ENCODE data around the gene OR2H2. TPM values are rescaled to one million over a fixed set of nuclear protein-coding genes. Genes with fewer than 3 reads are reported as not detected.
A peak's percentile ranks its signal among the peaks of the same experiment; 100 is the strongest.

OR2H2 gene
- total RNA-seq, 1 donor, result not detected

DNA sequence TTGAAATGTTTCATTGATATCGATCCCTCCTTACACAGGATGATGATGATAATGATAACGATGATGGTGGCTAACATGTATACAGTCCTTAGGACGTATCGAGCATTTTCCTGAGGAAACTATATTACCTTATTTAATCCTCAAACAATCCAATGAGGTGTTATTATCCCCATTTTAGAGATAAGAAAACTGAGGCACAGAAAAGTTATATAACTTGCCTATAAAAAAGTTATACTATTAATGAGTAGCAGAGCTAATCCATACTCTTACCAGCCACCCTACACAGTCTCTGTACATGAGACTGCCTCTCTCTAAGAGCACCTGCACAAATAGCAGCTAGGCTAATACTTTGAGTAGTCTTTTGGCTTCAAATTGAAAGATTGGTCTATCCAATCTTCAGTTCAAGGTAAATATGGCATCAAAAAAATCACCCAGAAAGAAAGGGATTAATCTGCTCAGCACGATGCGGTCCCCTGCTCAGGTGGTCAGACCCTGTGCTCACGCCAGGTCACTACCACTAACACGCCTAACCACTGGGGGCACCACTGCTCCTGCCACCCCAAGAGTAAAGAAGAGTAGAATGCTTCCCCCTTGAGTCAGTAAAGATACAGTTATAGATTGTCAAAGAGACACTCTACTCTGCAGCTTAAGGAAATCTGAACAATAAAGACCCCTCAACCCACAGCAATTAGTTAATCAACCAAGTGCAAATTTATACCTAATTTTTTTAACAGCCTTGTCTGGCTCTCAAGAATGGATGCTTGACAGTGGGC is 33.0 kb downstream of the OR2H2 start:
- H3K4me3 ChIP-seq (ENCODE audit: low read depth, low read length), result no peak overlapping the region
- TF ChIP-seq CTCF (IDR thresholded peaks at IDR 0.05; ENCODE audit: insufficient read depth, low read length), result peak; percentile 21
- no peak for DNase-seq (ENCODE audit: low read depth)

DNA sequence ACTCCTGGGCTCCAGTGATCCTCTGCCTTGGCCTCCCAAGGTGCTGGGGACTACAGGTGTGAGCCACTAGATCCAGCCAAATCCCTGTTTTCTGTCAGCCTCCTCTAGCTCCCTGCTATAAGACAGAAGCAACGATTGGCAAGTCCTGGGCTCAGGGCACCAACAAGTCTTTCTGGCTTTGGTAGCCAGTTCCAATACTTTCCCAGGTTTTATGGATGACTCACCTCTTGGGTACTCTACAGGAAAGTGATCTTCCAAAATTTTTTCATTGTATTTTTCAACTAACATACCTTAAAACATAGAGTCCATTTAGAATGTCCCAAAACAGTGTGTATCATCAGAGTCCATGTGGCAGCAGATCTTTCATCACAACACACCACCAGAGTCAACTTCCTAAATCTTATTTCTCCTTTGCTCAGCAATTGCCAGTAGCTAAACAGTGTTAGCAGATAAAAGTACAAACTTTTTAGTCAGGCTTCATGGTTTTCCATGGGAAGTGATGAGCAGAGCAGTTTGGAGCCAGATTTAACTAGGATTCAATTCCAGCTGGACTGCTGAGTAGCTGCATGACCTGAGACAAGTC is 34.7 kb downstream of the OR2H2 start:
- no peak overlapping the region for H3K4me3 ChIP-seq (ENCODE audit: low read depth, low read length)
- DNase-seq (ENCODE audit: low read depth), result no peak
- TF ChIP-seq CTCF (IDR thresholded peaks at IDR 0.05; ENCODE audit: insufficient read depth, low read length), result no peak

- no peak for DNase-seq (ENCODE audit: low read depth)
- H3K4me3 ChIP-seq (ENCODE audit: low read depth, low read length), result no peak overlapping the region
- TF ChIP-seq CTCF (IDR thresholded peaks at IDR 0.05; ENCODE audit: insufficient read depth, low read length), result no peak
Observed at GRCh38 chr6:29620630-29621029, 35.7 kb downstream of the OR2H2 start.

- DNase-seq (ENCODE audit: low read depth), result no peak
- TF ChIP-seq CTCF (IDR thresholded peaks at IDR 0.05; ENCODE audit: insufficient read depth, low read length), result no peak
- no peak overlapping the region for H3K4me3 ChIP-seq (ENCODE audit: low read depth, low read length)
Observed at GRCh38 chr6:29624520-29624961, 39.6 kb downstream of the OR2H2 start.

- TF ChIP-seq CTCF (IDR thresholded peaks at IDR 0.05; ENCODE audit: insufficient read depth, low read length), result no peak
- H3K4me3 ChIP-seq (ENCODE audit: low read depth, low read length), result no peak overlapping the region
- no peak for DNase-seq (ENCODE audit: low read depth)
Observed at GRCh38 chr6:29625337-29625930, 40.5 kb downstream of the OR2H2 start.

- no peak for DNase-seq (ENCODE audit: low read depth)
- peak overlapping the region; percentile 82 for H3K4me3 ChIP-seq (ENCODE audit: low read depth, low read length)
- TF ChIP-seq CTCF (IDR thresholded peaks at IDR 0.05; ENCODE audit: insufficient read depth, low read length), result no peak
Observed at GRCh38 chr6:29626948-29627754, 42.2 kb downstream of the OR2H2 start.
